HG03378 (cell line): ENCODE data around the gene LRWD1.
"Not testable (repeated sequence)": the region's sequence is repeated elsewhere in the genome, so short reads cannot be mapped to it uniquely, and the experiment has no call there.

Experiments
- ATAC-seq: cut with Tn5 transposase; IDR thresholded peaks from one replicate; pipeline ENCODE4 v1.9.1; 2021; ENCODE audit warnings: mild to moderate bottlenecking, moderate library complexity; ENCODE audit not compliant: unreplicated experiment

LRWD1 gene

GRCh38 chr7:102467581-102468477, 3.0 kb downstream of the LRWD1 start:
- no peak for ATAC-seq

GRCh38 chr7:102468478-102469350, 3.9 kb downstream of the LRWD1 start:
- ATAC-seq: no peak

DNA sequence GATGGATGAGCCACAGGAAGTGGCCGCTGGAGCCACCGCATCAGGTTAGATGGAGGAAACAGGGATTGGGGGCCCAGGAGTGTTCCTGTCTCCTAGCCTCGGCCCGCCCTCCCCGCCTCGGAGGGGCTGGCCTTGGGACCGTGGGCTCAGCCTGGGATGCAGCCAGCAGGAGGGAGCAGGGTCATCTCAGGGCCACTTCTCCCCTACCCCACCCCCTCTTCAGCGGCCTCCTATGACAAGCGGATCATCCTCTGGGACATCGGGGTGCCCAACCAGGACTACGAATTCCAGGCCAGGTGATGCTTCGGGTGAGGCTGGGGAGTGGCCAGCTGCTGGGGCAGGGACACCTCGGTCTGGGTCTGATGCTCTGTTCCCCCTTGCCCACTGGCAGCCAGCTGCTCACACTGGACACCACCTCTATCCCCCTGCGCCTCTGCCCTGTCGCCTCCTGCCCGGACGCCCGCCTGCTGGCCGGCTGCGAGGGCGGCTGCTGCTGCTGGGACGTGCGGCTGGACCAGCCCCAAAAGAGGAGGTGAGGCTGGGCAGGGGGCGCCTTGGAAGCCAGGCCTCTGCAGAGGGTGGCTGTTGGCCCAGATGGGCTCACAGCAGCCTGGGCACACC, 4.7 kb downstream of the LRWD1 start:
- no peak for ATAC-seq

DNA sequence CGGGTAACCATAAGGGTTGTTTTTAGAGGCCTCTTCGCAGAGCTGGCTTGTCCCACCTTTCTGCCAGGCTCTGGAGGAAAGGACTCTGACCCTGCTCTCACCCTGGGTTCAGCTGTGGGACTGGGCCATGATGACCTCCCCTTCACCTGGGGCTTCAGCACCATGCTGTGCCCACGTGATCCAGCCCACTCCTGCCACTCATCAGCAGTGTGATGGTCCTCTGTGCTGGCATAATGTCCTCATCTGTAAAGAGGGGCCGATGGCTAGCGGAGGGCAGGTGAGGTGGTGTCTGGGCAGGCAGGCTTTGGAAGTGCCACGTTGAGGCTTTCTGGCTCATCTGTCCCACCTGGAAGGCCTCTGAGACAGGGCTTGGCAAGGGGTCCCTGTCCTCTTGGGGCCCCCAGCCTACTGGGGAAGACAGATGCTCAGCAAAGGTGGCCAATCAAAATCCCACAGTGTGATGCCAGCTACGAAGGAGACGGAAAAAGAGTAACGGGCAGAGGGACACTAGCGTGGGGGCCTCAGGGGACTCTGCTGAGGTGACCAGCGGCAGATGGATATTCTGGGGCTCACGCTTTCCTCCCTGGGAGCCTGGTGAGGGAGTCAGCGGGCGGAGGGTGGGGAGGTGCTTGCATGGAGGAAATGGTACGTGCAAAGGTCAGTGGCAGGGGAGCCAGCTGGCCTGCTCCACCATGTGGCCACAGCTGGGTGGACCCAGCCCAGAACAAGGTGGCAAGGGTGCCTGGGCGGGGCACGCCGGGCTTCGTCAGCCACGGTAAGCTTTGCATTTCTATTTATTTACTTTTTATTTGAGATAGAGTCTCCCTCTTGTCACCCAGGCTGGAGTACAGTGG, 5.4 kb downstream of the LRWD1 start:
- ATAC-seq: no peak

GRCh38 chr7:102471791-102472125, 7.0 kb downstream of the LRWD1 start:
- no peak for ATAC-seq

DNA sequence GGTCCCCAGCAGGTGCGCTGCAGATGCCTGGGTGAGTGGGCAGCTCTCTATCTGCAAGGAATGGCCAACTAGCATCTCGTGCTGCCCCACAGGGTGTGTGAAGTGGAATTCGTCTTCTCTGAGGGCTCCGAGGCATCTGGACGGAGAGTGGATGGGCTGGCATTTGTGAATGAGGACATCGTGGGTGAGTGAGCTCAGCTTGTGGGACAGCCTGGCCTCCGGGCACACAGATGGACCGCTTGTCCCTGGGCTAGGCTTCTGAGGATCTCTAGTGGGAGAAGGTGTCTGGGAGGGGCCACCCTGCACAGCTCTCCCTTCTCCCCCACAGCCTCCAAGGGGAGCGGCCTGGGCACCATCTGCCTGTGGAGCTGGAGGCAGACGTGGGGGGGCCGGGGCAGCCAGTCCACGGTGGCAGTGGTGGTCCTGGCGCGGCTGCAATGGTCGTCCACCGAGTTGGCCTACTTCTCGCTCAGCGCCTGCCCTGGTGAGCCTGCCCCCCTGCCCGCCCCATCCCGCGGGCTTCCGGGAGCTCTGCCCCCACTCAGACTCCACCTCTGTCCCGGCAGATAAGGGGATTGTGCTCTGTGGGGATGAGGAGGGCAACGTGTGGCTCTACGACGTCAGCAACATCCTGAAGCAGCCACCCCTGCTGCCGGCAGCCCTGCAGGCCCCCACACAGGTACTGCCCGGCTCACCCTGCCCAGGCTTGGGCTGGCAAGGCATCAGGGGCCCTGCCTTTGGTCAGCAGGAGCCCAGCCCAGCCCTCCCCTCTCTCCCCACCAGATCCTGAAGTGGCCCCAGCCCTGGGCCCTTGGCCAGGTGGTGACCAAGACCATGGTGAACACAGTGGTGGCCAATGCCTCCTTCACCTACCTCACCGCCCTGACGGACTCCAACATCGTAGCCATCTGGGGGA, 7.6 kb downstream of the LRWD1 start:
- ATAC-seq: no peak

DNA sequence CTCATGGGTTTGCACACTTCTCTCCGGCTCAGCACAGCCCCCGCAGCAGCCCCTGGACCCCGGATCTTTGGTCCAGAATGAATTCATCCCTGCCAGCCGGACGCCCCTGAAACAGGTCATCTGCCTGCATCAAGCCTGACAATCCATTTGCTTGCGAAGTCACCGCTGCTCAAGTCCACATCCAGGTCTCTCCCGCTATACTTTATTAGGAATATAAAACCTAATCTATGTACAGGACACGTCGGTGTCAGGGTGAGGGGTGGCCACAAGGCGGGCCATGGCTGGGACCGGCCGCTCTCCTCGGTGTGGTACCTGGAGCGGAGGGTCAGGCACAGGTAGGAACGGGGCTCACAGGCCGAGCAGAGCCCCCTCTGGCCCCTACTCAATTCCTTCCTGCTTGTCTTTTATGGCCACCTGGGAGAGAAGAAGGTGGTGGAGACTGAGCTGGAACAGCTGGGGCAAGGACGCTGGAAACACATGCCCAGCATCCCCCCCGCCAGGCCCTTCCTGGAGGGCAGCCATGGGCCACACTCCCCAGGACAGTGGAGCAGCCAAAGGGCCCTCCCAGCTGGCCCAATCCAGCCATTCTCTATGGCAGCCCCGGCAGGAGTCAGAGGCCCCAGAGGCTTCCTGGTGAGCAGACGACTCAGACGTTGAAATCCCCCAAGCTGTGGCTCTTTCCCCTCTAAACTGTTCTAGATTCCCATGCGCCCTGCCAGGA, 8.6 kb downstream of the LRWD1 start:
- no peak for ATAC-seq

DNA sequence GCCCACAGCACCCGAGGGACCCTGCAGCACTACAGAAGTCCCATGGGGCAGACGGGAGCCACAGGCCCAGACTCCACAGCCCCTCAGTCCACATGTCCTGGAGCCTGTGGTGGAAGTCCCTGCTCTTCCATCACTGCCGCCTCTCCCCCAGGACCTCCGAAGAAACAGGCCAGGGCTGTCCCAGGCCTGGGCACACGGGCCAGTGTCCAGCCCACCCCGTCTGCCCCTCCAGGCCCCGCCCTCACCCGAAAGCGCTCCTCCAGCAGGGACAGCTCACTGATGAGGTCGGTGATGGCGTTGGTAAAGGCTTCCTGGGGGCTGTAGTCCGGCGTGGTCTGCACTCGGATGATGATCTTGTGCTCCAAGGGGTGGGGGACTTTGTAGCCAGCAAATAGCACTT, 9.3 kb downstream of the LRWD1 start:
- ATAC-seq: not testable (repeated sequence)

DNA sequence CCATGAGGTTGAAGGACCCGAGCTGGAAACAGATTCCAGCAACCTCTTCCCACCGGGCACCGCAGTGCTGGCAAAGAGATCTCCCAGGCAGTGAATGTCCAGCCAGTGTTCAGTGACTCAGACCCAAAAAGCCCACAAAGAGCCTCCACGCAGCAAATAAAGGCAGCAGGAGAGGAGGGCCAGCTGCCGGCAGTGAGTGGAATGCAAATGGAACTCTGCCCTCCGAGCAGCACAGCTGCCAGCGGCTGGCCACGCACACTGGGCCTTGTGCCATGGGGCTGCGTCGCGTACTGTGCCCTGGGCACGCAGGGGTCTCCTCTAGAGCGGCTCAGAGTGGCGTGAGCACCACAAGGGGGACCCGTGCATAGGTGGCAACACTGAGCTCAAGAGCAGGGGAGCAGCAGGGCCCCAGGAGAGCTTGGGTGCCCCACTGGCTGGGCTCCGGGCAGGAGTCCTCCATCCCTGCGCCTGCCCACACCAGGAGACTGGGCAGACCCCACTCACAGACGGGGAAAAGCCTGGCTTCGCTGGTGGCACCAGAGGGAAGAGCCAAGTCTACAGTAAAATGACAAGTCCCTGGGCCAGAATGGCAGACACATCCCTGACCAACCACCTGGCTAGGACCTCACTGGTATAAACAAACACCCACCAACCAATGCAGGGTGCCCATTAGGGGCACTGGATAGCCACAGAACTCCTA, 10.1 kb downstream of the LRWD1 start:
- not testable (repeated sequence) for ATAC-seq

DNA sequence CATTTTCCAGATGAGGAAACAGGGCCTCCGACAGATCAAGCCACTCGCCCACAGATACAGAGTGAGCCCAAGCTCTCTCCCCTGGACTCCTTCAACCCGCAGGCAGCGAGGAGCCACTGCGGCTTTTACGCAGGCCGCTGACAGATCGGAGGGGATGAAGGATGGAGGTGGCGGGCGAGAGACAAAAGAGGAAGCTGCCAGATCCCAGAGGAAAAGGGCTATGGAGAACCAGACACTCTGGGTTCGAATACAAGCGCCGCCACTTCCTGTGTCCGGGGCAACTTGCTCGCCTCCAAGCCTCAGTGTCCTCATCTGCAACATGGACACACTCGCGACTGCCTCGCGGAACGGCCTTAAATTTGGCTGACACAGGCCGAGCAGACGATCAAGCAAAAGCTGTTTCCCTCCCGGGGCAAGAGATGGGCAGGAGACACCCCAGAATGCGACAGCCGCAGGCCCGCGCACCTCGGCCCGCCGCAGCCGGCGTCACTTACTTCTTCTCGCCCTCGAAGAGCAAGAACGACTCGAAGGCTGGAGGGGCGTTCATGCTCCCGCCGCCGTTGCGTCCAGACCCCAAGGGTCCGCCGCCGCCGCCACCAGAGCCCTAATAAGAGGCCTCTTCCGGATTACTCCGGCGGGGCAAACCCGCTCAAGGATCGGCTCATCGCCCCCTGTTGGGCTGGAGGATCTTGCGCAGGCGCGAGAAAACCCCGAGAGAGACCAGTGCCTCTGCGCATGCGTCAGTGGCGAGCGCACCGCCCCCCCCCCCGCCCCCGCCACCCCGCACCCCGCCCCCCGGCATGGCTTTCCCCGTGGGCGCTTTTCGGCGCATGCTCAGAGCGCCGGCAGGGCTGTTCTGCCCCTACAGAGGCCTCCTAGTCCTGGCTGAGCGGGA, 13.8 kb downstream of the LRWD1 start, which contains the start of gene POLR2J:
POLR2J (minus strand) TSS at position 609 of the 895 bp plus-strand sequence; CDS start at position 547, 62 bp downstream.
- ATAC-seq: peak; percentile 61

GRCh38 chr7:102479209-102479584, 14.4 kb downstream of the LRWD1 start:
- peak; percentile 30 for ATAC-seq

GRCh38 chr7:102479982-102480637, 15.3 kb downstream of the LRWD1 start:
- ATAC-seq: not testable (repeated sequence)

DNA sequence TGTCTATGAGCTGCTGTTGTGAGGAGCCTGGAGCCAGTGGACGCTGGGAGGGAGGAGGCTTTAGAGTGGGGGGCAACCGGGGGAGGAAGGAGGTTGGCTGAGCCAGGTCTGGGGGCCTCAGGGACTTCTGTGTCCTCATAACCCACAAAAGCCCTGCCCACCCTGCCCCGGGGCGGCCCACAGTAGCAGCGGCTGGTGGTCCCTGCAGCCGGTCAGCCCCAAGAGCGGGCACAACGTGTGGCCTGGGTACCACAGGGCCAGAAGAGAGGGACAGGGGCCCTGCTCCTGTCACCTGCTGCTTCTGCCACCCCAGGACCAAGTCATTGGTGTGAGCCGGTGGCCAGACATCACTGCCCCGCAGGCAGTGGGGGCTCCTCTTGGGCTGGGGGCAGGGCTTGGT, 17.2 kb downstream of the LRWD1 start:
- not testable (repeated sequence) for ATAC-seq

DNA sequence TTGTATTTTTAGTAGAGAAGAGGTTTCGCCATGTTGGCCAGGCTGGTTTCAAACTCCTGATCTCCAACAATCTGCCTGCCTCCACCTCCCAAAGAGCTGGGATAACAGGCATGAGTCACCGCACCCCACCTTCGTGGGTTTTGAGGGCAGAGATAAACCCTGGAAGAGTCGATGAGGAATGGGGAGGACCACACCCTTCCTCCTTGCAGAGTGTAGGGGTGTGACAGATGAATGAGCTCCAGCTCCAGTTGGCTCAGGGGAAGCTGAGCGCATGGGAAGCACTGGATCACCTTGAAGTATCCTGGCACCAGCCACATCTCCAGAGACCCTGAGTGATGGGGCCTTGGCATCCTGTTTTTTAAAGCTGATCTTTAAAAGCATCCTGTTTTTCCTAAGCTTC, 19.5 kb downstream of the LRWD1 start:
- ATAC-seq: not testable (repeated sequence)

- not testable (repeated sequence) for ATAC-seq
Measured at GRCh38 chr7:102490529-102491075, 25.8 kb downstream of the LRWD1 start.

- peak; percentile 30 for ATAC-seq
Measured at GRCh38 chr7:102493220-102493935, 28.6 kb downstream of the LRWD1 start.
